Ectodermal cell (in vitro differentiated cells): ENCODE measurements around the gene NLRP5.
A peak's percentile ranks its signal among the peaks of the same experiment; 100 is the strongest.

ENCODE experiments used
- H3K27ac ChIP-seq: 2 replicates; pipeline ENCODE4 v1.7.0; 2013; ENCODE audit warnings: mild to moderate bottlenecking, low read depth, low read length; ENCODE audit not compliant: insufficient read depth, poor library complexity, severe bottlenecking
- H3K27me3 ChIP-seq: 2 replicates; pipeline ENCODE4 v1.7.0; 2013; ENCODE audit warnings: mild to moderate bottlenecking, low read length; ENCODE audit not compliant: insufficient read depth, control insufficient read depth, poor library complexity, severe bottlenecking
- H3K36me3 ChIP-seq: one replicate; pipeline ENCODE4 v1.7.0; 2013; ENCODE audit warnings: low read length; ENCODE audit not compliant: control insufficient read depth, insufficient read depth
- H3K4me1 ChIP-seq: one replicate; pipeline ENCODE4 v1.7.0; 2013; ENCODE audit warnings: low read length; ENCODE audit not compliant: control insufficient read depth, insufficient read depth
- H3K4me3 ChIP-seq: 2 replicates; pipeline ENCODE4 v1.7.0; 2013; ENCODE audit warnings: low read depth, low read length, control low read depth; ENCODE audit not compliant: insufficient read depth
- H3K9me3 ChIP-seq: 2 replicates; pipeline ENCODE4 v1.7.0; 2013; ENCODE audit warnings: mild to moderate bottlenecking, low read length, moderate library complexity; ENCODE audit not compliant: control insufficient read depth
- WGBS, 2 experiments: methylation state at CpG; one replicate each; pipeline ENCODE4 v1.1.7; 2013; ENCODE audit warnings: missing lambda C conversion rate in 2 of 2; 5-methylcytosine and 5-hydroxymethylcytosine counted together

Gene NLRP5

DNA sequence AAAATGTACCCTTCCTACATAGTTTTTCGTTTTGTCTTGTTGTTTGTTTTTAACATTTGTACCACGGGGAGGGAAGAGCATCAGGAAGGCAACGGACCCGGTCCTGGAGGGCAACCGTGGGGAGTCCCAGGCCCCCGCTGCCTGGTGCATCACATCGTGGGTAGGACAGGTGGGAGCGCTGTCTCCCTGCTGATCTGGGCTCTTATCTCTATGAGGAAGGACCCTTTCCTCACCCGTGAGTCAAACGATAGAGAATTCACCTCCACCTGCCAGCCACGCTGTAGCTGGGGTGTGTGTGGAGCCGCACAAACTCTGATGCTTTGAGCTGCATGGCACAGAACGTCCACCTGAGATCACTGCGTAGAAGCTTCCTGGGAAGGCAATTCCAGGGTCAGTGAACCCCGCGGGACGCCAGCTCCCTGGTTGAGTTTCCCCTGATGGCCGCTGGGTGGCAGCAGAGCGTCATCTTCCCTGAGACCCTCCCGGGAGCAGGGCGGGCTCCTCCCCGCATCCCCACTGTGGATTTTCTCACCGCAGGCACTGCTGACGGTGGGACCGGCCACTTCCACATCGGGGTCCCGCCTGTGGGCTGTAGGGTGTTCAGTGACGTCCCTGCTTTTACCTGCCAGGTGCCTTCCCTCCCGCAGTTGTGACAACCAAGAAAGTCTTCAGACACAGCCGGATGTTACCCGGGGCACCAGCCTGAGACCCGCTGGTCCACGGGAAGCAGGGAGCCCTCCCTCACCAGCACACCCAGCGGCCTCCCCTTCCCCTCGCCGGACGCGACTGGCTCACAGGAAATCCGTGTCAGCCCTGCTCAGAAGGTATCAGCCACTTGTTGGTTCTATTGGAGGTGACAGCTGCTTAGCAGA, 79.8 kb downstream of the NLRP5 start:
- H3K4me1 ChIP-seq = no peaks in the 10 kb centered on the region
- H3K9me3 ChIP-seq = no peaks in the 10 kb centered on the region
- H3K27ac ChIP-seq = no peak overlapping the region
- H3K27me3 ChIP-seq = no peaks in the 10 kb centered on the region
- H3K4me3 ChIP-seq = peak overlapping the region; percentile 27
- H3K36me3 ChIP-seq = no peaks in the 10 kb centered on the region
- WGBS, 2 experiments = 12 to 13% methylated on average over 39 of the region's 39 CpGs

DNA sequence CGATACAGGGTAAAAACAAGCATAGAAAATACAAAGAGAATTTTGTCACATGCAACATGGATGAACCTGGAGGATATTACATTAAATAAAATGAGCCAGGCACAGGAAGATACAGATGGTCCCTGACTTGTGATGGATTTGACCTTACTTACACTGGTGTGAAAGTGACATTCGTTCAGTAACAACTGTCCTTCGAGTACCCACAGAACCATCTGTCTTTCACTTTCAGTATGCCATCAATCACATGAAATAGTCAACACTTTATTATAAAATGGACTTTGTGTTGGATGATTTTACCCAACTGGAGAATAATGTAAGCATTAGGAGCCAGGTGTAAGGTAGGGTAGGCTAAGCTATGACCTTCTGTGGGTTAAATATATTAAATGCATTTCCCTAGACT, 83.1 kb downstream of the NLRP5 start:
- WGBS, 2 experiments = 78 to 96% methylated on average over 3 of the region's 3 CpGs

DNA sequence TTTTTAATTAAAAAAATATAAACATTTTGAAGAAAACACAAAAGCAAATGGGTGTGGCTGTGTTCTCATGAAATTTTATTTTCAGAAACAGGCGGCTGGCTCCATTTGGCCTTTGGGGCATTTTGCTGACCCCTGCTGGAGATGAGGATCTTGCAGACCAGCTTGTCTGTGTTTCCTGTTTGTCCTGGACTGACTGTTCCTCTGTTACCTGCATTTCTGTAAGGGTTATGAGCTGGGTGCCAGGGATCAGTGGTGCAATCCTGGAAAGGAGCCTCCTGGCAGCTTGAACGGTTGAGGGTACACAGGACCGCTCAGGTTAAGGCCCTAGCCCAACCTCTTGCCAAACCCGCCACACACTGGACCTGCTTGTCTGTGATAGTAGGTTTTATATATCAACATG, 84.6 kb downstream of the NLRP5 start:
- 56 to 57% methylated on average over 4 of the region's 4 CpGs for WGBS, 2 experiments
- Histone ChIP-seq H3K4me3 (no peak overlapping the region), H3K27ac (no peak overlapping the region), H3K4me1 (no peaks in the 10 kb centered on the region), H3K27me3 (no peaks in the 10 kb centered on the region), H3K36me3 (no peaks in the 10 kb centered on the region), H3K9me3 (no peaks in the 10 kb centered on the region)

More for the DNA sequence above, 83.1 kb downstream of the NLRP5 start:
- no peaks in the 10 kb centered on the region for H3K4me1 ChIP-seq
- H3K4me3 ChIP-seq = no peak overlapping the region
- no peak overlapping the region for H3K27ac ChIP-seq
- no peaks in the 10 kb centered on the region for H3K9me3 ChIP-seq
- no peaks in the 10 kb centered on the region for H3K27me3 ChIP-seq
- no peaks in the 10 kb centered on the region for H3K36me3 ChIP-seq

- H3K9me3 ChIP-seq = no peaks in the 10 kb centered on the region
- H3K4me3 ChIP-seq = no peak overlapping the region
- peaks cover 6% of the 10 kb centered on the region for H3K4me1 ChIP-seq
- H3K36me3 ChIP-seq = no peaks in the 10 kb centered on the region
- peaks cover 4% of the 10 kb centered on the region for H3K27me3 ChIP-seq
- no peak overlapping the region for H3K27ac ChIP-seq
- WGBS, 2 experiments = 23 to 27% methylated on average over 5 of the region's 5 CpGs
These were observed 89.9 kb downstream of the NLRP5 start for GRCh38 chr19:56076498-56076897.

GRCh38 chr19:56079609-56080008, 93.0 kb downstream of the NLRP5 start:
- peaks cover 5% of the 10 kb centered on the region for H3K27me3 ChIP-seq

DNA sequence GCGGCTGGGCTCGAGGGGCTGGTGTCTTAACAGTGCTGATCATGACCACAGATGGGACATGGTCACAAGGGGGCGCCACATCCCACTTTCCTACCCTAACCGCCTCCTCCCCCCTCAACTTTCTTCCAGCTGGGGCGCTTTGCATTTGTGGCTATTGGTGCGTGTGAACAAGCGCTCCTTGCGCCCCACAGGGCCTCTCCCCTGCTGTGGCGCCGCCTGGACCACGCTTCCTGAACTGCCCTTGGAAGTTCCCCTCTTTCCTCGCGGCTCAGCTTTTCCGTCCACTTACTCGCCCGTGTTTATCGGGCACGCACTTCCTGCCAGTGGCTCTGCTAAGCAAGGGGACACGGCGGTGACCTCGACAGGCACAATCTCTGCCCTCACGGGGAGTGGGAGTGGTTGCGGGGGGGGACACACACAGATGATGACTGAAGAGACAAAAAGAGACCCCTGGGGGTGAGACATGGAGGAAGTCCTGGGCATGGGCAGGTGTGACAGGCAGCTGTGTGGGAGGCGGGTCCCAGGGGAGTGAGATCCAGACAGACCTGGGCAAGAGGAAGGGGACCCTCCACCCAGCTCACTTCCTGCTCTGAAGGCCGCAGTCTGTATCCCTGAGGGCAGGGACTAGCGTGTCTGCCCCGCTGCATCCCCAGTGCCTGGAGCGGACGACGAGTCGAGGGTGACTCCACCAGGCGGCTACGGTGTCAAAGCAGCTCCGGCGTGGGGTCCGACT, 94.3 kb downstream of the NLRP5 start:
- Histone ChIP-seq H3K4me1 (peaks cover 6% of the 10 kb centered on the region), H3K27me3 (peaks cover 5% of the 10 kb centered on the region), H3K36me3 (no peaks in the 10 kb centered on the region), H3K27ac (no peak overlapping the region), H3K9me3 (no peaks in the 10 kb centered on the region), H3K4me3 (peak overlapping the region; percentile 20)
- 7 to 9% methylated on average over 36 of the region's 36 CpGs for WGBS, 2 experiments

More at GRCh38 chr19:56079609-56080008, 93.0 kb downstream of the NLRP5 start:
- H3K9me3 ChIP-seq = no peaks in the 10 kb centered on the region
- 79 to 81% methylated on average over 6 to 7 of the region's 7 CpGs for WGBS, 2 experiments
- no peak overlapping the region for H3K27ac ChIP-seq
- no peak overlapping the region for H3K4me3 ChIP-seq
- H3K4me1 ChIP-seq = peaks cover 6% of the 10 kb centered on the region
- H3K36me3 ChIP-seq = no peaks in the 10 kb centered on the region

DNA sequence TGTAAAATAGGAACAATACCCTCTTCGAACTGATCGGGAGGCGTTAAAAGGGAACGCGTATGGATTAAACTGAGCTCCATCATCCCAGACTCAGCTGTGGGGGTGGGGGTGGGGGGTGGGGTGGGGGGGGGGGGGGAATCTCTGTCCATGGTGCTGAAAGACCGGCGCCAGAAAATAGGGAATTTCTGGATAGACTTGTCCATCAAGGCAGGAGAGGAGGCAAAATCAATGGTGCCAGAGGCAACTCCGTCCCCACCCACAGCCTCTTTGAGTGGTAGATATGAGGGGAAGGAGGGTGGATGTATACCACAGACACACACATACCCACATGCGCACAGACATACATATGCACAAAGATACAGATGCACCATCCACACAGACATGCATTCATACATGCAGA, 97.1 kb downstream of the NLRP5 start:
- H3K4me3 ChIP-seq = no peak overlapping the region
- H3K27me3 ChIP-seq = peaks cover 5% of the 10 kb centered on the region
- H3K36me3 ChIP-seq = no peaks in the 10 kb centered on the region
- H3K27ac ChIP-seq = no peak overlapping the region
- H3K9me3 ChIP-seq = no peaks in the 10 kb centered on the region
- WGBS, 2 experiments = 59 to 78% methylated on average over 2 to 5 of the region's 9 CpGs
- peaks cover 6% of the 10 kb centered on the region for H3K4me1 ChIP-seq

DNA sequence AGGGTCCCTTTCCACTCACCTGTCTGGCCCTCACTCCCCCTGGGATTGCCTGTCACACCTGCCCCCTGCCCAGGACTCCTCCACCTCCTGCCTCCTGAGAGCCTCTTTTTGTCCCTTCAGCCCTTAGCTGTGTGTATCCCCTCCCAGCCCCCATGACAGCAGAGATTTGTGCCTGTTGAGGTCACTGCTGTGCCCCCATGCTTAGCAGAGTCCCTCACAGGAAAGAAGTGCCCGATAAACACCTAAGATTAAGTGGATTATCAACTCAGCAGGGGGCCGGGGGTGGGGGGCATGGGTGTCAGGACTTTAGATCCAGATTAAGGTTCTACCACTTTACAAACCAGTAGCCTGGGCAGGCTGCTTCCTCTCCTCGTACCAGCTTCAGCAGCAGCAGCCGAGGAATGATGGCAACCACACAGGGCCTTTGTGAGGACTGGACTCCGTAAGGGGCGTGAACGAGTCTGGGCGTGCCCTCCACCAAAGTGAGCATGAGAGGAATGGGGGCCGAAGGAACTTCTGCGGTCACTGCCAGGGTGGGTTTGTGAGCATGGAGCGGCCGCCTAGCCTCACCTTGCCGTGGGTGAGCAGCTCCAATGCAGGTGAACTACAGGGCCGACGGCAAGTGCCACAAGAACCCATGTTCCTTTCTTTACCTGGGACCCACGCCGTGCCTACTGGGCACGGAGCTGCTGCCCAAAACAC, 98.4 kb downstream of the NLRP5 start:
- H3K4me3 ChIP-seq = no peak overlapping the region
- peaks cover 6% of the 10 kb centered on the region for H3K4me1 ChIP-seq
- peaks cover 5% of the 10 kb centered on the region for H3K27me3 ChIP-seq
- peaks cover 5% of the 10 kb centered on the region for H3K36me3 ChIP-seq
- H3K27ac ChIP-seq = peak overlapping the region; percentile 26
- WGBS, 2 experiments = 84 to 86% methylated on average over 18 of the region's 18 CpGs
- no peaks in the 10 kb centered on the region for H3K9me3 ChIP-seq

GRCh38 chr19:56085571-56086275, 99.1 kb downstream of the NLRP5 start:
- Histone ChIP-seq H3K4me3 (no peak overlapping the region), H3K9me3 (no peaks in the 10 kb centered on the region), H3K27ac (no peak overlapping the region), H3K27me3 (peaks cover 5% of the 10 kb centered on the region), H3K4me1 (peaks cover 6% of the 10 kb centered on the region), H3K36me3 (peaks cover 5% of the 10 kb centered on the region)
- WGBS, 2 experiments = 94 to 95% methylated on average over 10 of the region's 10 CpGs
